Gastrocnemius medialis (tissue), 4 donors: ENCODE data around the gene RASA4B.

Source experiments
- CTCF ChIP-seq, 5 experiments: fragments of 450-650 bp in 3 of 5; fragments of 200-600 bp in 2 of 5; sonication (generic) in 2 of 5; IDR thresholded peaks in 4 of 5; conservative IDR thresholded peaks in 1 of 5; 1 replicate in 4 of 5; 2 replicates in 1 of 5; pipeline ENCODE4 v1.5.1; 2016 to 2019; ENCODE audit warnings: antibody characterized with exemption in 5 of 5, mild to moderate bottlenecking in 3 of 5, moderate library complexity in 3 of 5
- POLR2A ChIP-seq, 2 donors: fragments of 450-650 bp; IDR thresholded peaks; one replicate each; pipeline ENCODE4 v1.6.1; 2017; ENCODE audit warnings: antibody characterized with exemption in 2 of 2, mild to moderate bottlenecking in 2 of 2, moderate library complexity in 2 of 2

GRCh38 chr7:102444961-102445673, 72.5 kb downstream of the RASA4B start:
- TF ChIP-seq CTCF (IDR thresholded peaks at IDR 0.05 in 4 of 5, conservative IDR thresholded peaks at IDR 0.05 in 1 of 5) (no peak), POLR2A (IDR thresholded peaks at IDR 0.05) (no peak)
